ENCODE measurements around the gene DPYD.

The DPYD gene

DNA sequence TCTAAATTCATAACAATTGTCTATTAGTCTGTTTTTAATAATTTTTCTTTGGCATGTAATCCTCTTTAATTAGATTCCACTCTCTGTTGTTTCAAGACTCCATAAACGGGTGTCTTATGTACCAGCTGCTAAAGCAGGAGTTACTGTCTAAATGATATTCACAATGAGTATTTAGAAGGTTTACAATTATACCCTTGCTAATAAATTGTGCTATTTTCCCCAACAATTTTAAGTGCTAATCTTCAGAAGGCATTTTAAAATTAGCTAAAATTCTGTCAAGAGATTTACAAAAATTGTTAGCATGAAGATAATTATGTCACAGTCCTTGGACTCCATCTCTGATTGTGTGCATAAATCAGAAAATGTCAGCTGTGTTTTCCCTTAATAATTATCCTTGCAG is 83.7 kb downstream of the DPYD start:
- DNase-seq (ENCODE audit: low spot score) = no peak

DNA sequence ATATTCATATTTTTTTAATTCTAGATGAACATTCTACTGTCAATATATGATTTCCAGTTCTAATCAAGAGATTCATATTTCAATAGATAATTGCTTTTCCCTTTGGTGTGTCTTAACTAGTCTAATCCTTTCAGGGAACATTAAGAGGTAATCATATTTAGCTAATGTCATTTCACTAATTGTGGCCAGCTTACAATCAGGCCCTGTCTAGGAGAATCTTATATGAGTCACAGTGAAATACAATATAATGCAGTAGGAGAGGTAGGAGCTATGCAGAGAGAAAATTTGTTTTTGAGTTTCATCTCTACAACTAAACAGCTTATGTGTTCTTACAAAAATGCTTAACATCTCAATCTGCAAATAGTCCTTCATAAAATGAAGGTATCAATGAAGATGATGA is 85.9 kb downstream of the DPYD start:
- no peak for DNase-seq (ENCODE audit: low spot score)

DNA sequence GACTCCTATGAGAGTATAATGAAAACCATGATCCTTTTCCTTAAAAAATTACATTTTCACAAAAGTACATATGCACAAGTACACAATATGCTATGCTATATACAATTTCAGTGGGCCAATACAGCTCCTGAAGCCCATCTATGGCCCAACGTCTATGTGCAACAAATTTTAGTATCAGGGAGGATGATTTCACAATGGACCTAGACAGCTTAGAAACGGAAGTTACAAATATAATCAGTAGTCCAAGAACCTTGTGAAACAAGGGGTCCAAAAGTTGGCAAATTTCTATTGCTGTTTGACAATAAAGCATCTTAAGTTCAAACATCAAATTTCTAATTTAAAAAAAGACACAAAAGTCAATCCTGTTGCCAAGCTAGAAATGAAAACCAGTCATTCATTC is 87.0 kb downstream of the DPYD start:
- DNase-seq (ENCODE audit: low spot score) = no peak

DNA sequence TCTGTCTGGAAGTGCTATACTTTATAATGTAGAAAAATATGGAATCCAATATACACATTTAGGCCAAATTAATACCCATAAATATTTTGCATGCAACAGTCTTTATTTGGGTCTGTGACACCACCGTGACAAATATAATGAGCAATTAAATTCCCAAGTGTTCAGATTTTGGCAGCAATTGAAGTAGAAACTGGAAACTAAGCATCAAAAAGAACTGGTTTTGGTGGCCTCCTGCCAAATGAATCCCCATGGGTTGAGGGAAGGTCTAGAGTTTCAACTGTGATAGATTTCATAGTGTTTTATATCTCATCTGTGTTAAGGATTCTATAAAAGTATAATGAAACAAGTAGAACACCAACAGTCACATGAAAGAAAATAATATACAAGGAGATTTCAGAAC is 88.4 kb downstream of the DPYD start:
- DNase-seq (ENCODE audit: low spot score) = no peak

DNA sequence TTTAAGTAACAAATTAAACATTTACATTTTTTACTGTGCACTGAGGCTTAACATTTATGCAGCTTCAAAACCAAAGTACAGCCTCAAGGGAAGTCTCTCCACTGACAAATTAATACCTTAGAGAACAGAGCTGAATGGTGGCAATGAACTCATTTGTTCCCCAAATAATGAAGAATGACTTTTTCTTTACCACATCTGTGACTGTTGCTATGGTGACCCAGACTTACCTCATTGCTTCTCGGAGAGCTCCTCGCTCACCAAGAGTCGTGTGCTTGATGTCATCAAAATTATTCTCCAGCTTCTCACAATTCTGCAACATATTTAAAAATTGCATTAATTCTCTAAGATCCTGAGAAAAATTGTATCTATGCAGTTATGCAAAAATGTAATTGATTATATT is 92.9 kb downstream of the DPYD start:
- DNase-seq (ENCODE audit: low spot score) = peak; percentile 10

DNA sequence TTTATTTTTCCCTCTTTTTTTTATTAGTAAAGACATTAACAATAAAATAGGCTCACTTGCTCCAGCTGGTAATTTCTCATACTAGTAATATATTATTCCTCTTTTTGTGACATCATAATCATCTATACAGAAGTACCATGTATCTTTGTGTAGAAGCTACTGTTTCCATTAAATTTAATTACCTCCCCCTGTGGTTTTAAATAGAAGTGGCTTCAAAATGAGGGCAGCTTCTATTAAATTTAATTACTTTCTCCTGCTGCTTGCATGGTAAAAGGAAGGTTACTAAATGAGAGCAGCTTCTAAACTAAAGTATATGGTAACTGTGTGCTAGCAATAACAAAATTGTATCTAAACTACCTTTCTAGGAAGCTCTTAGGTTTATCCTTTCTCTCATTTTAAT is 94.0 kb downstream of the DPYD start:
- no peak for DNase-seq (ENCODE audit: low spot score)

DNA sequence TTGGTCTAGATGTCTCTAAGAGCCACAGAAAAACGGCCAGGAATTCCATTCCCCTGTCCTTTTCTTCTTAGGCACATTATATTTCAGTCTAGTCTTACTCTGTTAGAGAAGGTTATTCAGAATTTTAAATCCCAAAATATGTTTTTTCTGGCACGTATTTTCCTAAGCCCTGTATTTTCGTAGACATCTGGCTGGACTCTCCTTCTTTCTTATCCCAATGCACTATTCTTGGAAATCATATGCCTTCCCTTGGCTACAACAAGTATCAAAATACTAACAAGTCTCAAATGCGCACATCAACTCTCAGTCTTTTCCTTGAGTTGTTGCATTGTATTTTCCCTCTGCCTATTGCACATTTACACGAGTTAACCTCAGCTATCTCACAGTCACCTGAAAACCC is 96.2 kb downstream of the DPYD start:
- no peak for DNase-seq (ENCODE audit: low spot score)

DNA sequence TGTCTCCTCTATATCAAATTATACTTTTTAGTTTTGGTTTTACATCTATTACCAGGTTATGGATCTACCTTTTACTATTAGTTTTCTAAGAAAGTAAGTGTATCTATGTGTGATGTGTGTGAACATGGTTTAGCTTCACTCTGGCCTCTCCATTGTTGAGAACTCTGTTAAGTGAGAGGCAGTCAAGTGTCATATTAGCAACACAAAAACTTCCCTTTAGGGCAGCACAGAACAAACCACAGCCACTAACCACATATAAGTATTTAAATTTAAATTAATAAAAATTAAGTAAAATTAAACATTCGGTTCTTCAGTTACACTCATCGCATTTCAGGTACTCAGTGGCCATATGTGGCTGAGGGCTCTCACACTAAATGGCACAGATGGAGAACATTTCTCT is 96.6 kb downstream of the DPYD start:
- DNase-seq (ENCODE audit: low spot score) = no peak

DNA sequence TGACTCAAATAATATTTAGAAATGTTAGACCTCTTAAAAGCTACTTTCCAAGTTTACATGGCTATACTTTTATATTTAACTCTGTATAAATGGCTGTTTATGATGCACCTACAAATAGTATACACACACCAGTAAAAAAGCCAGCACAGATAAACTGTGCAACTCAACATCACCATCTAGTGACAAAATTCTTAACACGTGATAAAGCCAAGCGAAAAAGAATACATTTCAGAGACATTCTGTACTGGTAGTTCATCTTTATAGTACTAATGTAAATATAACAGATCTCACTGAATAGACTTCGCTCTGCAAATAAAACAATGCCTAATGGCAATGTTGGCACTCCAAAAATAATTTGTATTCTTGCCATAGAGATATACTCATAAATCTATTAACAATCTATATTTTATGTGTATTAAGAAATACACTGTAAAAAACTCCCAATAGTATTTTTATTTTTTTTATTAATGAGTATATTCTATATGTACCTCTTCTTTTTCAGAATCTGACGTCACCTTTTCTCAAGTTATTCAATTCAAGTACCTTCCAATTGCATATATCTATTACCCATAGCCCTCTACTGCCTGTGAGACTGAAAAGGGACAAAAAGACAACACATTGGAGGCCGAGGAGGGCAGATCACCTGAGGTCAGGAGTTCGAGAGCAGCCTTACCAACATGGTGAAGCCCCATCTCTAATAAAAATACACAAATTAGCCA is 100.2 kb downstream of the DPYD start:
- no peak for DNase-seq (ENCODE audit: low spot score)

DNA sequence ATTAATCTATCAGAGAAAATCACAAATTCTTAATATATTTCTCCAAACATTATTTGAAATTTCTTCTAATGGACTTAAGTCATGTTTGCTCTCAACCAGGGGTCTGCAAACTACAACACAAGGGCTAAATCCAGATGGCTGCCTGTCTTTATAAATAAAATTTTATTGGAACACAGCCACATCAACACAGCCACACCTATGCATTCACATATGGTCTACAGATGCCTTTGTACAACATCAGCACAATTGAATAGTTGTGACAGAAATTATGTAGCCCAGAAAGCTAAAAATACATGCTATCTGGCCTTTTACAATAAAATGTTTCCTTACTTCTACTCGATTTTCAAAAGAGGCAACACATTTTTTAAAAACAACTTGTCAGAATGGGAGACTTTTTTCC is 103.9 kb downstream of the DPYD start:
- DNase-seq (ENCODE audit: low spot score) = no peak

DNA sequence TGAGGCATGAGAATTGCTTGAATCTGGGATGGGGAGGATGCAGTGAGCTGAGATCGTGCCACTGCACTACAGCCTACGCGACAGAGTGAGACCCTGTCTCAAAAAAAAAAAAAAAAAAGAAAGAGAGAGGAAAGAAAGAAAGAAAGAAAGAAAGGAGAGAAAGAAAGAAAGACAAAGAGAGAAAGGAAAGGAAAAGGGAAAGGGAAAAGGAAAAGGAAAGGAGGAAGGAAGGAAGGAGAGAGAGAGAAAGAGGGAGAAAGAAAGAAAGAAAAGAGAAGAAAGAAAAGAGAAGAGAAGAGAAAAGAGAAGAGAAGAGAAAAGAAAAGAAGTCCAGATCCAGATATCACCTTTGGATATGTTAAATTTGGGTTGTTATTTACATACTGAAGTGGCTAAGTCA is 106.0 kb downstream of the DPYD start:
- DNase-seq (ENCODE audit: low spot score) = no peak

DNA sequence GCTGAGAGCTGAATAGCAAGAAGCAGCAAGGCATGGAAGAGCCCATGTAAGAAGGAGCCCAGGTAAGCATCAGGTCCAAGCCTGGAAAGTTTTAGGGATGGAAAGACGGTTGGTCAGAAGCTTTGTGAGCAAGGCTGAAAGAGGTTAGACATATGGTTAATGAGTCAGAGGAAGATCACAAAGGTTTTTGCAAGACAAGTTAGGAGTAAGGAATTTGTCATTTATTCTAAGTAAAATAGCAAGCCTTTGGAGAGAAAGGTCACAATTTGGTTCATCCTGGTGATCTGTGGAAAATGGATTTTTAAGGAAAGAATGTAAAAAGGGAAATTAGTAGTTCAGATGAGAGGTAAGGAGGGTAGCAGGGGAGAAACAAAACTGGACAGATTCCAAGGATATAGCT is 106.7 kb downstream of the DPYD start:
- no peak for DNase-seq (ENCODE audit: low spot score)

DNA sequence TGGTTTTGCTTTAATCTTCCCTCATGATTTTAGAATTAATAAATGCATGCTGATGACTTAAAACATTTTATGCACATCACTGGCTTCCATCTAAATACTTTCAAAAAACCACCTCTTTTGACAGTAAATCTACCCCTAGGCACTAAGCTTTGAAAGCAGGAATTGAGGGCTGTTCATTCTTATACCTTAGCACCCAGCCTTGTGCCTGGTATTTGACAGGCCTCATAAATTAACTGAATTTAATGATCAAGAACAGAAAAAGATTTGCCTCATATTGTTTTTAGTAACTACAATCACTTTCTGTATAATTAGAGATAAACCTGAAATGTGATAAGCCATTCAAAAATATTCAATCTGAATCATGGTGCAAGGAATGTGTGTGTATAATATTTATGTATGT is 108.8 kb downstream of the DPYD start:
- no peak for DNase-seq (ENCODE audit: low spot score)

DNA sequence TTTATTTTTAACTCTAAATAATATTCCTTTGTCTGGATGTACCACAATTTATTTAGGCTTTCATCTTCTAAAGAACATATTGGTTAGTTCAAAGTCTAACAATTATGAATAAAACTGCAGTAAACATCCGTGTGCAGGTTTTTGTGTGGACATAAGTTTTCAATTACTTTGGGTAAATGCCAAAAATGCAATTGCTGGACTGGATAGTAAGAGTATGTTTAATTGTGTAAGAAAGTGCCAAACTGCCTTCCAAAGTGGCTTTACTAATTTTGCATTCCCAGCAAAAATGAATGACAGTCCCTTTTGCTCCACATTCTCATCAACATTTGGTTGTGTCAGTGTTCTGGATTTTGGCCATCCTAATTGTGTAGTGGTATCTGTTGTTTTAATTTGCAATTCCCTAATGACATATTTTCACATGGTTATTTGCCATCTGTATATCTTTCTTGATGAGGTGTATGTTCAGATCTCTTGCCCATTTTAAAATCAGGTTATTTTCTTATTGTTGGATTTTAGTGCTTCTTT is 113.8 kb downstream of the DPYD start:
- no peak for DNase-seq (ENCODE audit: low spot score)

DNA sequence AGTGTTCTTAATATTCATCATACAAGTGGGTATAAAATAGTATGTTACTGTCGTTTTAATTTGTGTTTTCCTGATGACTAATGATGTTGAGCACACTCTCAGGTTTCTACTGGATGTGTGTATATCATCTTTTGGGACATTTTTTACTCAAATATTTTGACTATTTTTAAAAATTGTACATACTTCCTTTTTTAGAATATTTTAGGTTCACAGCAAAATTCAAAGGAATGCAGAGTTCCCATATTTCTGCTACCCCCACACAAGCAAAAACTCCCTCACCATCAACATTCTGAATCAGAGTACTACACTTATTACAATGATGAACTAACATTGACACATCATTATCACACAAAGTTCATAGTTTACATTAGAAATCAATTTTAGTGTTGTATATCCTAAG is 114.5 kb downstream of the DPYD start:
- DNase-seq (ENCODE audit: low spot score) = no peak

DNA sequence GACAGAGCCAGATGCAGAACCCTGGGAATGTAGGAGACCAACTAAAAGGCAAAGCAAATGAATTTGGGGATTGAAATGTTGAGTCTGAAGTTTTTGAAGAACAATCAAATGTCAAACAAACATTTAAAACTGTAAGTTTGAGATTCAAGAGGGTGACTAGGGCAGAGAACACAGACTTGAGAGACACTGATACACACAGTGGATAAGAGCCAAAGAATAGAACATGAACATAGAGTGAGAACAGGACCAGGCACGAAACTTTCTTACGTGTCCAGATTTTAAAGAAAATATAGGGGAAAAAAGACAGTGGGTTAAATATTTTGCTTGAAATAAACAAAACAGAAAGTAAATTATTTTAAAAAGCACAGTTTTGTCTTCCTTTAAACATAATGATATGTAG is 115.7 kb downstream of the DPYD start:
- no peak for DNase-seq (ENCODE audit: low spot score)

DNA sequence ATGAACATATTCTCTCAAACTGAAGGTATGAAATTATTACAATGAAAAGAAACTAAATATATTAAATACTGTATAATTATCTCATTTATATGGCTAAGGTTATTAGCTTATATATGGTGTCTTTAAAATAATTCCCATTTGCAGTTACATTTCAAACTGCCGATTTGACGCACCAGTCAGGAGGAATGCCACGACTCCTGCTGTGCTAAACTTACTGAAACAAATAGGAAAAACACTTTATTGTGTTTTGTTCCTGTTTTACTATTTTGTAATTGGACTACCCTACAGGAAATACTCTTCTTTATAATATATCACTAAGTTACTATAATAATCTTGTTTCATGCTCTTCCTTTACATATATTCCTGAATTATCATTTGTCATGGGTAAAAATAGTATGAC is 117.8 kb downstream of the DPYD start:
- DNase-seq (ENCODE audit: low spot score) = no peak

DNA sequence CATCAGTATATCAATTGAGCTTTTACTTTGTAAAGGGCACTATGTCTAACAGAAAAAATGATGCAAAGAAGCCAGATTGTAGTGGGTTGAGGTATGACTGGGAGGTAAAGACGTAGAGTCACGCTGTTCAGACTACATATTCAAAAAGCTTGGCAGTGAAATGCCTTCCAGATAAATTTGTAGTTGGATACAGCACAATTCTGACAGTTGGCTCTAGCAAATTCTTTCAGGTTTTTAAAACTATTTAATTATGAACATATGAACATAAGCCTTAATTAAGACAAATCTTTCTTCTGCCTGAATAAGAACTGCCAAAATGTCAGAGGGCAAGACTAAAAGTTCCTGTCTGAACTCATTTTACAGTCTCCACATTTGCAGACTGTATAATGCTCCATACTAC is 118.8 kb downstream of the DPYD start:
- no peak for DNase-seq (ENCODE audit: low spot score)

DNA sequence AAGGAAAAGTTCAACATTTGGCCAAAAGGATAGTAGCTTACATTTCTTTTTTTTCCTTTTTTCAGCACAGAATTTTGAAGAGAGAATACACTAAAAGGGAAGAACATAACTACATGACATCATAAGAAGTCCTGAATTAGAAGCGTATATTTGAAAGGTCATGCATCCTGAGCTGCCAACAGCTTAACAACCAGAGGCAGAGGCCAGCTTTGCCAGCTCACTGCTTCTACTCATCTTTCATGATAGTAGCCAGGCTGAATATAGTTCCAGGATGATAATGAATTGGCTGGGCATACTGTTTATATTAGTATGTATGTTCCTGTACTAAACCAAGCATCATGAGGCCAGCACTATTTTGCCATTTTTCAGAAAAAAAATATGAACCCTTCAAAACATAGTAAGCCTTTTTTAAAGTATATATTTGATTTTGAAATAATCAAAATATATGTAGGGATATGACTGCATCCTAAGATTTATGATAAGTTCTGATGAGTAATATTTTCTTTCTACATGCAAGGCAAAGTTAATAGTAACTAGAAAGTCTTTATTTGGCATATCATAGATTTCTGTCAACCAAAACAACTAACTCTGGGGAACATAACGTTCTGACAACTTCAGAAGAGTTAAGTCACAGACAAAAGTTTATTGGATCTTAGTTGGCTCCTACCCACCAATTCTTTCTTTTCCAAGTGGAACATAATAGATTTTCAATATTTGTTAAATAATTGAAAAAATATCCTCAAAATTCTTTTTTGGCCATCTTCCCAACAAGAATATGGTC is 123.2 kb downstream of the DPYD start:
- no peak for DNase-seq (ENCODE audit: low spot score)

DNA sequence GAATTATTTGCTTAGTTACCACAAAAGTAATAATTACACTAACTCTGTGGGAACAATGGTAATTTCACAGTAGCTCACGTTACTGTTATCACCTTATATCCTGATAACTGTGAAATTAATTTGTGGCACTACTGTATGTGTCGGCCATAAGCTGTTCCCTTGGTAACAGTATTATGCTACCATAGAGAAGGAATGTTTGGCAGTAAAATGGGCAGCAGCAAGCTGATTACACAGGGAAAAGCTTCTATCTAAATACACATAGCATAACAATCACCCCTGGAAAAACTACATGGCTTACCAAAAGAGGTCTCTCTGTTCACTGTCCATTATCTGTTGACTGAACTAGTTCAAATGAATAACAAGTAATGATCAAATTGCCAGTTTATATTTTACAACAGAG is 124.1 kb downstream of the DPYD start:
- no peak for DNase-seq (ENCODE audit: low spot score)

DNA sequence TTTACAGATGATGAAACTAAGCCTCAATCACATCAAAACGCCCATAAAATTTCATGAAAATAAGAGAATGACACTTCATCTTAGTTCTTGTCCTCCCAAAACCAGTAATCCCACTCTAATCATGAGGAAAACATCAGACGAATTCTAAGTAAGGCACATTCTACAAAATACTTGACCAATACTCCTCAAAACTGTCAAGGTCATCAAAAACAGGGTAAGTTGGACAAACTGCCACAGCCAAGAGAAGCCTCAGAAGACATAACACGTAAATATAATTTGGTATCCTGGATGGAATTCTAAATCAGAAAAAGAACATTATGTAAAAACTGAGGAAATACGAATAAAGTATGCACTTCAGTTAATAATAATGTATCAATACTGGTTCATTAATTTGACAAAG is 128.2 kb downstream of the DPYD start:
- no peak for DNase-seq (ENCODE audit: low spot score)

DNA sequence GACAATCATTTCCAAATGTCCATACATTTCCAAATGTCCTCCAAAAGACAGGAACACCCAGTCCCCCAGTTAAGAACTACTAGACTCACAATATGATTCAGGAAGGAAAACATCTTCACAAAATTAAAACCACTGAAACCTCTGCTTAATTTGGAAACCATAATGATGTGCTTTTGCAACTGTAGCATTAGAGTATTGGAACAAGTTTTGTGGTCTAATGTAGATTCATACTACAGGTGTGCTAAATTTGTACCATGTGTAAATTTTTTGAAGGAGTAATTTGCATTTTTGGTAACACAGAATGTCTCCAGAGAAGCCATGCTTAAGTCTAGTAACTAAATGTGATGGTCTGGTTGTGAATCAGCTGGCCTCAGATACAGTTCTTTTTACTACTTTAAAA is 129.6 kb downstream of the DPYD start:
- no peak for DNase-seq (ENCODE audit: low spot score)

DNA sequence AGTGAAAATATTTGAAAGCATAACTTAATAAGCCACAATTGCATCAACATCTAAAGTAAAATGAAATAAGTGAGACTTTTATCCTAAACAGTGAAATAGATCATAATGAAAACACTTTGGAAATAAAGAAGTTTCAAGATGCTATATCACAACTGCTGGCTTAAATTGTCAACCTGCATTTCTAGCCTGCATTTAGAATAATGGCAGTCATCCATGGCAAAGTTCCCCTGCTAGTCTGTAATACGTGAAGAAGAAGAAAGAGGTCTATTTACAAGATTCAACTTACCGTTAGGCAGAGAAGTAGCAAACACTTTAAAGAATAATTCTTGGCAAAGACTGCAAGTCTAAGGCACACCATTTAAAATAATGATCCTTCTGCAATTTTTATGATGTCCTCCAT is 133.6 kb downstream of the DPYD start:
- DNase-seq (ENCODE audit: low spot score) = no peak

DNA sequence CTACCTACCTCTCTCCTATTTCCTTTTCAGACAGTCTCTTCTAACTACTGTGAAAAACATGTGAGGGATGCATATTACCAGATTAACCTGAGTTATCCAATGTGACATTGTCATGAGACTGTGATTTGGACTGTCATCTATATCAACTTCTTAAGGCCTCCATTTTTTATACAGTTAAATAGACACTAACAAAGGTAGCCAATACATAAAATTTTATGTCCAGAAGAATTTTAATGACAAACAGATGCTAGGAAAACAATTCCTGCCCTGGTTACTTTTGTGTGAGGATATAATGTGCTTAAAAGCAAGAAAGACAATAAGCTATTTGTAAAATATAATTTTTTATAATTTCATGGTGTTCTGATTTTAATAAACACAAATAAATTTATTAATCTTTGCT is 136.2 kb downstream of the DPYD start:
- DNase-seq (ENCODE audit: low spot score) = no peak
